Measurements from ENCODE around the gene HAUS8.
"Not testable (repeated sequence)": the region's sequence is repeated elsewhere in the genome, so short reads cannot be mapped to it uniquely, and the experiment has no call there.

The HAUS8 gene

GRCh38 chr19:17031741-17032140 is 43.5 kb downstream of the HAUS8 start:
- DNase-seq, result no peak

- no peak for DNase-seq
Measured at GRCh38 chr19:17027535-17027975, 47.7 kb downstream of the HAUS8 start.

- DNase-seq, result no peak
Measured at GRCh38 chr19:17026706-17027534, 48.3 kb downstream of the HAUS8 start, which contains the start of gene CPAMD8. CPAMD8 (minus strand) TSS chr19:17026810; CDS start chr19:17026642, 168 bp downstream.

GRCh38 chr19:17025991-17026658 is 49.1 kb downstream of the HAUS8 start:
- no peak for DNase-seq

- DNase-seq, result no peak
Measured at GRCh38 chr19:17025361-17025760, 49.9 kb downstream of the HAUS8 start.

- not testable (repeated sequence) for DNase-seq
Measured at GRCh38 chr19:17024941-17025340, 50.3 kb downstream of the HAUS8 start.

- no peak for DNase-seq
Measured at GRCh38 chr19:17023805-17024204, 51.4 kb downstream of the HAUS8 start.

- no peak for DNase-seq
Measured at GRCh38 chr19:17022738-17023137, 52.5 kb downstream of the HAUS8 start.

GRCh38 chr19:17021793-17022590 is 53.3 kb downstream of the HAUS8 start:
- no peak for DNase-seq

- DNase-seq, result no peak
Measured at GRCh38 chr19:17021328-17021727, 53.9 kb downstream of the HAUS8 start.

- DNase-seq, result no peak
Measured at GRCh38 chr19:17020823-17021222, 54.4 kb downstream of the HAUS8 start.

GRCh38 chr19:17020385-17020784 is 54.9 kb downstream of the HAUS8 start:
- DNase-seq, result no peak

- not testable (repeated sequence) for DNase-seq
Measured at GRCh38 chr19:17014212-17014861, 60.9 kb downstream of the HAUS8 start.

GRCh38 chr19:17011485-17011884 is 63.8 kb downstream of the HAUS8 start:
- no peak for DNase-seq

- DNase-seq, result no peak
Measured at GRCh38 chr19:17006579-17006978, 68.7 kb downstream of the HAUS8 start.

- no peak for DNase-seq
Measured at GRCh38 chr19:17005000-17005399, 70.3 kb downstream of the HAUS8 start.

GRCh38 chr19:17004386-17004785 is 70.9 kb downstream of the HAUS8 start:
- DNase-seq, result no peak

- no peak for DNase-seq
Measured at GRCh38 chr19:17002455-17002854, 72.8 kb downstream of the HAUS8 start.

GRCh38 chr19:17001603-17002183 is 73.6 kb downstream of the HAUS8 start:
- no peak for DNase-seq
